Activated CD8-positive, alpha-beta memory T cell treated with anti-CD3 and anti-CD28 coated beads, Interleukin-2, amount 50 U/mL, for 48 hours (primary cell): ENCODE results near the gene RAPH1.
"Not testable (repeated sequence)": the region's sequence is repeated elsewhere in the genome, so short reads cannot be mapped to it uniquely, and the experiment has no call there.

Experiments
- DNase-seq: peaks from one replicate; pipeline ENCODE4 v3.0.0-alpha.2; 2020

RAPH1 gene

DNA sequence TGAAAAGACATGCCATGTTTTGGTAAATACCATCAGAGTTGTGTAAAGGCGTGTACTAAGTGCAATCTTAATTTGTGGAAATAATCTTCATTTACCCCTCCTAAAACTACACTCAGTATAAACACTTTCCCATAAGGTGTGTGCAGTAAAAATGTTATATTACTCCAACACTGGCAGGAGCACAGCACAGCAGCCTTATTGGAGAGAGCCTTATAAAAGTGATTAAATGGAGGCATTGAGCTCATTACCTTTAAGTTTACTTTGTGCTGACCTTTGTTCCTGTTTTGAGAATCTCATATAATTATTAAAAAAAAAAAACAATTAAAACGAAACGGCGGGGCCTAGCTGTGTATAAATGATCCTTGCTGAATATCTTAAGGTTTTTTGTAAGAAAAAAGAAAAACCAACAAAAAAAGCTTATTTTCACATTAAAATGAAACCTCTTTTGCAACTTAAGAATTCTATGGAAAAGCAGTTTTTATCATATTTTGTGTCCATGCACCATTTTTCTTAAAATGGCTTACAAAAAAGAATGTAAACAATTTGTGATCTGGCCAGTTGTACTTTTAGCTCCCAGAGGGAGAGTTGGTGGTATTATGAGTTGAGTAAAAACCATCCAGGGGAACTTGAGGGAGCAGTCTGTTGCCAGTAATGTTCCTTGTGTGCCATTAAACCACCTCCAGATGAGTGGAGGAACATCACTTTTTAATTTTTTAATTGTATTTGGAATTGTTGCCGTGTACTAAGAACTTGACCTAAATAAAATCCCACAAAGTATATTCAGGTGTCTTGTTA lies 103.5 kb downstream of the RAPH1 start:
- no peak for DNase-seq

DNA sequence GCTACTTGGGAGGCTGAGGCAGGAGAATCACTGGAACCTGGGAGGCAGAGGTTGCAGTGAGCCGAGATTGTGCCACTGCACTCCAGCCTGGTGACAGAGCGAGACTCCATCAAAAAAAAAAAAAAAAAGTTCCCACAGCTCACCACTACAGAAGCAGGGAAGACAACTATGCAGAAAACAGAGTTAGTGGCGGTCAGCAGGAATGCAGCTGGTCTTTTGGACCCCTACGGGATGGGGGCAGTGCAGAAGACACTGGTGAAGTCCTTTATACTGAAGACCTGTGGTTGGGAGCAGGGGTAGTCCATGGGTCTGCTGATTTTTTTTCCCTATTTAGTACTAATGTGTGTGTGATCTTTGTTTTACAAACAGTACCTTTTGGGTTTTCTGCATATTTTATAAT lies 105.5 kb downstream of the RAPH1 start:
- DNase-seq: not testable (repeated sequence)

DNA sequence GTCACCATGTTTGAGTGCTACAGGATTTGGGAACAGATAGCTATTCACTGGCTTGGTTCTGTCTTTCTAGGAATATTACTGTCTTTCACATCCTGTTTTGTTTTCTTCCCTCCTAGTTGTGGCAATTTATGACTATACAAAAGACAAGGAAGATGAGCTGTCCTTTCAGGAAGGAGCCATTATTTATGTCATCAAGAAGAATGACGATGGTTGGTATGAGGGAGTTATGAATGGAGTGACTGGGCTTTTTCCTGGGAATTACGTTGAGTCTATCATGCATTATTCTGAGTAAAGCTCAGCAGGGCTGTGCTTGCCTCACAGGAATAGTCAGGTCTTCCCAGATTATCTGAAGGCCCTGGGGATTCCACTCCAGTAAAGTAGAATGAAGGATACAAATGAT lies 108.0 kb downstream of the RAPH1 start:
- no peak for DNase-seq

DNA sequence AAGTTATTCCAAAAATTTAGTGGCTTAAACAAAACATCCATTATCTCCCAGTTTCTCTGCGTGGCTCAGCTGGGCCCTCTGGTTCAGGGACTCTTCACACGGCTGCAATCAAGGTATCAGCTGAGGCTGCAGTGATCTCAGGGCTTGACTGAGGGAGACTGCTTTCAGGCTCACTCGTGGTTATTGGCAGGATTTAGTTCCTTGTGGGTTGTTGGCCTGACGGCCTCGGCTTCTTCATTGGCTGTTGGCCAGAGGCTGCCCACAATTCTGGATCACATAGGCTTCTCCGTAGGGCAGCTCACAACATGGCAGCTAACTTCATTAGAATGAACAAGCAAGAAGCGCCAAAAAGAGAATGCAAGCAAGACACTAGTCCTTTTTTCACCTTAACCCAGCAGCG lies 116.8 kb downstream of the RAPH1 start:
- no peak for DNase-seq

DNA sequence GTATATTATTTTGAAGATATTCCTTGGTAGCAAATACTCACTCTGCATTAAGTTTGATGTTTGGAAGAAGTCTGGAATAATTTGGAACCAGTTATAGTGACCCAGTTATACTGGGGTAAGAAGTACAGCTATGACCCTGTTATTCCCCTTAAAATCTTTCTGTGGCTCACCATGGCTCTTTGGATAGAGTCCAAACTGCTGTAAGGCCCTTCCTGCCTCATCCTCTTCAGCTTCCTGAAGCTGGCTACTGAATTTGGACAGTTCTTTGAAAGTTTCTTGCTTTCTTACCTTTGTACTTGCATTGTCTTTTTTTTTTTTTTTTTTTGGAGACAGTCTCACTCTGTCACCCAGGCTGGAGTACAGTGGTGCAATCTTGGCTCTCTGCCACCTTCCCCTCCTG lies 121.3 kb downstream of the RAPH1 start:
- DNase-seq: no peak

DNA sequence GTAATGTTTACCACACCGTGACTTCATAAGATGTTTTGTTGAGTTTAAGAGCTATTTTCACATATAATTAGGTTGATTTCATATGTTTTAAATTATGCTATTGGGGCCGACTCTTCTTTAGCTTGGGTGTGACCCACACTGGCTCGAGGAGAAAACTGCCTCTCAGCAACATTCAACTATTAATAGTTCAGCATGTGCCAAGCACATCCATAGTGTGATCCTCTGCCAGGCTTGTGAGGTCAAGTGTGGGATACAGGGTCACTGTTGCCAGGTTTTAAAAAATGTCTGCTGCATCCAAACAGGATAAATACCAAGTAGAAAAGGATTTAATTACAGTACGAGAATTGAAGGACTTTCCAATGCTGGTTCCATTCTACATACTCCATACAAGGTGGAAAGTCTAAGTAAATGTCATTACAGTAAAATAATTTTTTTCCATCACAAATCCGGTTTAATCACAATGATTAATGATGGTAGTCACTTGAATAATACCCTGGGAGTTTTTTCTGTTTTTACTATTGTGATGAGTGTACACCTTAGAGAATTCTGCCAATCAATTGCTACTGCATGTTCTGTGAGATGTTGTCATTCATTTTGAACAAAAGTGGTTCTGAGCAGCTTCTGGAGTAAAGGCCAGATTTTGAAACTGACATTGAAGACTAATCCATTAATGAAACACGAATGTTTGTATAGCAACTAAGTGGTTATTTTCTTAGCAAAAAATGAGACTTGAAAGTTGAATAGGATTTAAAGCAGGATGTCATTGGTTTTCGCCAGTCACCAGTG lies 122.4 kb downstream of the RAPH1 start:
- DNase-seq: no peak

DNA sequence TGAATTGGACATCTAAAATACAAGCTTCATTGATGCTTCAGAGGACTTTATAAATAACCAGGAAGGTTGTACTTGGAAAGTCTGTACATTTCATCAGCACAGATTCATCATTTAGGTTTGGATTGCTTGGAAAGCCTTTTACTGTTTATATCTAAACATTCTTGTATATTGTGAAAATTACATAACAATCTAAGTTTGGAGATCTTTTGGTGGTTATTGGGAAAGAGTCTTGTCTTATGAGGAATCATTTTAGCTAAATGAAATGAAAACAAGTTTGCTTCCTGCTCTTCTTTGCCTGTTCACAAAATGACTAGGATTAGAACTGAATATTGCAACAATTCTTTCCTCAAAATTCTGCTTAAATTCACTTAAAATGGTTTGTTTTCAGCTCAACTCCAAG lies 127.6 kb downstream of the RAPH1 start:
- no peak for DNase-seq

DNA sequence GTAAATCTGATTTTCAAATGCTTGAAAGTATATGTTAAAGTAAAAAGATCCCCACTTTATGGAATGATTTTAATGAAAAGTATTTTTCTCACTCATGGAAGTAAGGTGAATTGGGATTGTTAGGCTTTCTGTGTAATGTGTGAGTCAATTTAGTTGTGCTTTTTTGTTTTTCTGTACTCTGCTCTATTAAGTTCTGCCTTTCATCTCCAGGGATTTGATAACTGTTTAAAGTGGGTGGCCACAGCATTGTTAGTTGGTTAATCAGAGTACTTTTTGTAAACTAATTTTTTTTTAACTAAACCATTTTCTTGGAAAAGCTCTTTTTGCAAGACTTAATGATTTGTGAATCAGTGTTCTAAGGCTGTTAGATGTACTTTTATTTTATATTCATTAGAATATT lies 130.1 kb downstream of the RAPH1 start:
- no peak for DNase-seq

DNA sequence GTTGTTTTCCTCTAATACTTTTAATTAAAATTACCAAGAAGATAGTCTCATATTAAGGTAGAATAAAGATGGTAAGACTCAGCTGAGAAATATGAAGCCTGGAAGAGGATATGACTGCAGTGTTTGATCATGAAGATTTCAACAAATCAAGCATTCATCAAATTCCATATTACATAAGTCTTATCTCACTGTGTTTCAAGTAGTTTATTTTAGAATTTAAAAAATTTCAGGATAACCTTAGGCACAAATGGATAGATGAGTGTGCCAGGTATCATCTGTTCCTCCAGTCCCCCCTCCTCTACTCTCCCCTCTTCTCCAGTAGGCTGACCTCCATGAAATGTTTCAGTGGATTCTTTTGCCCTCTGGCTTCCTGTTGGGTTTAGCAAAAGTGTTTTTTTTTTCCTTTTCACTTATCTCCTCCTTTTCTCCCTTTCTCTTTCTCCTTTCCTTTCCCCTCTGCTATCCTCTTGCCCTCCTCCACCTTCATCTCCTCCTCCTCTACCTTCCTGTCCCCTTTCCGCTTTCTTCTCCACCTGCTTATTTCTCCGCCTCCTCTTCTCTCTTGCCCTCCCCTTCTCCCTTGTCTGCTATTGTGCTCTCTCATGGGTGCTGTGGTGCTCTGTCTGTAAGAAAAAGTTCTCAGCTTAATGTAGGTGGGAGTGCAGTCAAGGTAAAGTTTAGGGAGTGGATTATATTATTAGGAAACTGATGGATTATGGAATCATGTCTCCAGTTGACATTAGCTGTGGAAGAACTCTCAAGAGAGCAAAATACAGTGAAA lies 134.1 kb downstream of the RAPH1 start:
- no peak for DNase-seq

DNA sequence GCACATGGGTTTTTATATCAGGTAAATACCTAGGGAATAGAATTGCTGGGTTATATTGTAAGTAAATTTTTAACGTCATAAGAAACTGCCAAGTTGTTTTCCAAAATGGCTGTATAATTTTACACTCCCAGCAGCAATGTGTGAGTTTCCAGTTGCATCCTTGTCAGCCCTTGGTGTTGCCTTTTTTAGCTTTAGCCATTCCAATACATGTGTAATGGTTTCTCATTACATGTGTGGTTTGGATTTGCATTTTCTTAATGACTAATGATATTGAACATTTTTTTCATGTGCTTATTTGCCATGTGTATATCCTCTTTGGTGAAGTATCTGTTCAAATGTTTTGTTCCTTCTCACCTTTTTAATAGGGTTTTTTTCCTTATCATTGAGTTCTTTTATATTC lies 136.1 kb downstream of the RAPH1 start:
- no peak for DNase-seq

DNA sequence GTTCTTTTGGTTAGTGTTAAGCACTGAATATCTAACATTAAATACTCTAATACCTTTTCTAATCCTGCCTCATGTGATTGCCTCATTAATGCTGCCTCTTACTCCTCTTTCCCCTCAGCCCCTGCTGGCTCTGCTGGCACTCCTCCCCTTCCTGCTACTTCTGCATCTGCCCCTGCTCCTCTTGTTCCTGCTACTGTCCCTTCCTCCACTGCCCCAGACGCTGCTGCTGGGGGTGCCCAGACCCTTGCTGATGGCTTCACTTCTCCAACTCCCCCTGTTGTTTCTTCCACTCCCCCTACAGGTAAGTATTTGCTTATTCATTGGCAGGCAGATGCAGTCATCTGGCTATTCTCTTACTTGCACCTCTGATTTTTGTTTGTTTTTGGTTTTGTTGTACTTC lies 138.4 kb downstream of the RAPH1 start:
- no peak for DNase-seq

DNA sequence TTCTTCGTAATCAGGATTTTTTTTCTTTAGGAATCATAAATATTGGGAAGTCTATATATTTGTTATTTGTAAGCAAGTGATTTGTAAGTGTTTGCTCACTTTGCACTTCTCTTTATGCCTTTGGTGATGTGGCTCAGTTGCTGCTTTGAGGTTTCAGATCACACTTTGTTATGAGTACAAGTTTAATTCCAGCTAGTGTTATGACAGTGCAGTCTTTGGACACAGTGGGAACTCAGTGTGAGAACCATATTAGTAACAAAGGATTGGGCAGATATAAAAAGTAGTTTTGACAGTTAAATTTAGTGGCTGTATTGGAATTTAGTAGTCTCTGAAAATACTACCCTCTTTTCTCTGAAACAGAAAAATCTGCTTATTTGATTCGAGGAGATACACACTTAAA lies 139.2 kb downstream of the RAPH1 start:
- DNase-seq: no peak

DNA sequence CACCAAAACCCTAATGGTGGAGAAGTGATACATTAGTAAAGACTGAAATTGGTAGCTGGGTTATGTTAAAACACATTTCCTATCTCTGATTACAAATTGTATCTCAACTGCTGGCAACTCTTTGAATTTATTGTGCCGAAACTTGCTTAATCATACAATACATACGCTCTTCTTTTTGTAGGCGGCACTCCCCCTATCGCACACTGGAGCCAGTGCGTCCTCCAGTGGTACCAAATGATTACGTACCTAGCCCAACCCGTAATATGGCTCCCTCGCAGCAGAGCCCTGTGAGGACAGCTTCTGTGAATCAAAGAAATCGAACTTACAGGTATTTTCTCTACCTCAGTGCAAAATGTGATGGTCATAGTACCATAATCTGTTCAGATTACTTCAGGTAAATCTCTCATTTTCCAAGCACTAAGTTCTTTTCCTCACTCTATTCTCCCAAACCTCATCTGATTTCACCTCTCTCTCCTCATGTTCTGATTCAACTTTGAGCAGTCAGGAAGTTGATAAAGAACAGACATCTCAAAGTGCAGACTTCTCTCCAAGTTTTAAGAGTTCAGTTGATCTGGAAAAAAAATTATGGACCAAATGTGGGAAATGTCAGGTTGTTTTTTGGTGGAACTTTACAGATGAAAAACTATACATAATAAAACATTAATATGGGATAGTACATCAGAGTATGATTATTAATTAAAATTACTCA lies 140.4 kb downstream of the RAPH1 start:
- DNase-seq: no peak

DNA sequence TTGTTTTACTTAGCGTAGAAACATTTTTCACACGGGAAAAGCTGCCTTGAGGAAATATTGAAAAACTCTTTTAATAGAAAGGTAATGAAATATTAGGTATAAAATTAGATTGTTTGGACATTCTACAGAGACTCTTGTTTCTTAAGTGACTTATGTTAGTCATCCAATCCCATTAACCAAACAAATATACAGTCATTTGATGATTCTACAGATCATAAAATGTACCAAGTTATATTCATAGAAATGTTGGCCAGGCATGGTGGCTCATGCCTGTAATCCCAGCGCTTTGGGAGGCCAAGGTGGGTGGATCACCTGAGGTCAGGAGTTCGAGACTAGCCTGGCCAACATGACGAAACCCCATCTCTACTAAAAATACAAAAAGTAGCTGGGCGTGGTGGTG lies 146.9 kb downstream of the RAPH1 start:
- DNase-seq: not testable (repeated sequence)

DNA sequence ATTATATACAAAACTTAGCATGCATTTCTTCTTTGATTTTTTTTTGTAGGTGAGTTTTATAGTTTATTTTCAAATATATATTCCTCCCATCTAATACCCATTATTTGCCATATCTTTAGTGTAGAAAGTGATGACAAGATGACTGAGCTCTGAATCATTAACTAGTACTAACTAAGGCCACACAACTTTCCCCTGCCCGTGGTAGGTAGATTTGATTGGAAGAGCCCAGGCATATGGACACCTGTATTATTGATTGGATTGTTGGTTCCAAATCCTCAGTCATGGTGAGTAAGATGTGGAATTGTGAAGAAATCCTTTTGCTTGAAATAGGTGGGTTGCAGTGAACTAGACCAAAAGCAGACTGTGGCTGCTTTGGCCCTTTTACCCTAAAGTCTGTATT lies 152.1 kb downstream of the RAPH1 start:
- no peak for DNase-seq

DNA sequence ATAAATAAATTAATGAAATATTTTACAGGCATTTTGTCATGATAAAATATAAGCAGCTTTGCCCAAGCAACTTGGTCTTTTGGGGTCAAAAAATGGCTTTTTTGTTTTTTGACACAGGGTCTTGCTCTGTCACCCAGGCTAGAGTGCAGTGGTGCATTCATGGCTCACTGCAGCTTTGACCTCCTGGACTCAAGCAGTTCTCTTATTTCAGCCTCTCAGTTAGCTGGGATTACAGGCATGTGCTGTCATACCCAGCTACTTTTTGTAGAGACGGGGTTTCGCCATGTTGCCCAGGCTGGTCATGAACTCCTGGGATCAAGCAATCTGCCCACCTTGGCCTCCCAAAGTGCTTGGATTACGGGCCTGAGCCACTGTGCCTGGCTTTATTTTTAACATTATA lies 155.9 kb downstream of the RAPH1 start:
- no peak for DNase-seq

DNA sequence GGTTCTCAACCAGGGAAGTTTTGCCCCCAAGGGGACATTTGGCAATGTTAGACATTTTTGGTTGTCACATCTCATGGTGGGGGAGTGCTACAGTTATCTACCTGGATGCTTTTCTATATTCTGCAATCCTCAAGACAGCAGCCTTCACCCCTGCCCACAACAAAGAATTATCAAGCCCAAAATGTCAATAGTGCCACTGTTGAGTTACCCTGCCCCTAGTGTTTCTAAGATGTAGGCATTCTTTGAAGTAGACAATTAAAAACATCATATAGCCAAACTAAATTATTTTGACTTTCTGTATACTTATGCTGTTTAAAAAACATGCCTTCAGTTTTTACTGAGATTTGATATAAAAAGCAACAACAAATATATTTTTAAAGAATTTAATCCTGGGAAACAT lies 158.9 kb downstream of the RAPH1 start:
- no peak for DNase-seq

DNA sequence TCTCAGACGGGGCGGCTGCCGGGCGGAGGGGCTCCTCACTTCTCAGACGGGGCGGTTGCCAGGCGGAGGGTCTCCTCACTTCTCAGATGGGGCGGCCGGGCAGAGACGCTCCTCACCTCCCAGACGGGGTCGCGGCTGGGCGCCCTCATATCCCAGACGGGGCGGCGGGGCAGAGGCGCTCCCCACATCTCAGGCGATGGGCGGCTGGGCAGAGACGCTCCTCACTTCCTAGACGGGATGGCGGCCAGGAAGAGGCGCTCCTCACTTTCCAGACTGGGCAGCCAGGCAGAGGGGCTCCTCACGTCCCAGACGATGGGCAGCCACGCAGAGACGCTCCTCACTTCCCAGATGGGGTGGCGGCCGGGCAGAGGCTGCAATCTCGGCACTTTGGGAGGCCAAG lies 162.4 kb downstream of the RAPH1 start:
- DNase-seq: not testable (repeated sequence)

DNA sequence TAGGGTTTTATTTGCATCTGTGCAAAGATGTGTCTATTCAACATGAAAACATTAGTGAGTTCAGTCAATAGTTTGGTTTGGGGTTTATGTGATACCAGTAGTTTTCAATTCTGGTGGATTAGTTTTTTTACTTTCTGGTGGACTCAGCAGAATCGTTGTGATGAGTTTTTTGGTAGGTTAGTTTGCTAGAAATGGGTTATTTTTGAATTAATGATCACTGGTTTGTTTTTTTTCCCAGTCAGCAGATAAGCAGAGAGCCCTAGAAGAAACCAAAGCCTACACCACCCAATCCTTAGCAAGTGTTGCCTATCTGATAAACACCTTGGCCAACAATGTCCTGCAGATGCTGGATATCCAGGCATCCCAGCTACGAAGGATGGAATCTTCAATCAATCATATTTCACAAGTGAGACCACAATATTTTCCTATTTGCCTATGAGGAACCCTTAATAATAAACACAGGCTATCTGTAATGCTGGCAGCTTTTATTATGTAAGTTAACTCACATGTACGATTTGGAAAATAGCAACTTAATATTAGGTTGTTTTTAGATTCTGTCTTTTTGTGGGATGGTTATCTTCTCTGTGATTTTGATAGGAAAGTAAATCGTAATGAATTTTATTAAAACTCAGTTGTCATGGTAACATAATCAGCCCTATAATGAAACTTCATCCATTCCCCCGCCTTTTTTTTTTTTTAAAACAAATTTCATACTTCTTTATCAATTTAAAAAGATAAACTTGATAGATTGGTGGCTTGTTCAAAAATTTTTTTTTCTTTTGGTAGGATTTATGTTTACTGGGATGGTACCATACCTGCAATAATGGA lies 168.2 kb downstream of the RAPH1 start:
- DNase-seq: no peak

DNA sequence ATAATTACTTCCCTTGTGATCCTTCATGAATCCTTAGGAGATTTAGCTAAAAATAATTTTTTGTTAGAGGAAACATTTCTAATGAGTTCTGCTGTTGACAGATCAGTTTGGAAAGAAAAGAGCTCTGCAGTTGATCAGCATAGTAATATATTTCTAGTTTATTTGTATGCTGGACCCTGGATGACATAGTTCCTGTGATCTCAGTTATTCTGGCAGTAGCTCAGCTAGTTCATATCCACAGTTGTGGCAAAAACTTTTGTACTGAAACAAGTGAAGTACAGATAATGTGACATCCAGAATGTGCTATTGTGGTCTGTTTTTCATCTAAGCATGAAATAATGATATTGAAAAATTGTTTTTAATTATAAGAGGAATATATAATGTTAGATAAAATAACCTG lies 173.2 kb downstream of the RAPH1 start:
- DNase-seq: no peak

DNA sequence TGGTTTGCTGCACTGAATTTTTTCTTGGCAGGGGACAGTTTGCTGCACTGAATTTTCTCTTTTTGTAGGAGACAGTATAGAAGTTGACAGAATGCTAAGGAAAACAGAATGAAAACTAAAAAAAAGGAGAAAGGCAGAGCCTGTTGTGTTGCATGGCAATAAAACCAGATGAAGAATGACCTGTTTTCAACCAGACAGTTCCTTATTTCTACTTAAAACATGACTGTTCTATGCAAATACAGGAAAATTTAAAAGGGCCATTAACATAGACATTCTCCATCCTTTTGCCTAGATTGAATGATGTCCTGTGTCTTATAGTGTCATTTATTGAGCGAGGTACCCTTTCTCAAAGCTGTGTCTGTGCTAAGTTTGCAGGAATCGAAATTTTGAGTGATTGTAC lies 173.6 kb downstream of the RAPH1 start:
- DNase-seq: no peak

DNA sequence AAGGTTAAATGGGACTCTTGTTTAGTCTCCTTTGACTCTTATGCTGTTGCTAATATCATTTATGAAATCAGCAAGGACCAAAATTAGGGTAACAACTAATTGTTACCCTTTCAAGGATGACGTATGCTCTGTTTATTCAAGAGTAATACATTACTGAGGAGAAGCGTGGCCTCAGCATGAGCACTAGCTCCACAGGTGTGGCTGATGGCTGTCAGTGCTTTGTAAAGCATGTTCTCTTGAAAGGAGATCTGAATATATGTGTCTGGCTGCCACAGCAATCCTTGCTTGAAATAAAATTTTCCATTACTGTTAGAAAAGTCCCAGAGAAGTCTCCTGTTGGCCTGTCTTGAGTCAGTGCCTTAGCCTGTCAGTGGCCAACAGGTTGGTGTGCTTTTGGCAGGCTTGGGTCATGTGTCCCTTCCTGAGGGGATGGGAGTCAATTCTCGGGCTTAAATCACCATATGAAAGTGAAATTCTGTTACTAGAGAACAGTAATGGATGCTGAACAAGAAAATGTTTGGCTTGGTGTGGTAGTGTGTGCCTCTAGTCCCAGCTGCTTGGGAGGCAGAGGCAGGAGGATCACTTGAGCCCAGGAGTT lies 174.2 kb downstream of the RAPH1 start:
- DNase-seq: no peak
